GM20000 (cell line): ENCODE measurements around the gene NLRP13.

Source experiments
- DNase-seq: peaks from one replicate; pipeline ENCODE4 v3.0.0; 2012; ENCODE audit warnings: low spot score
- TF ChIP-seq, protein P1 (sequence below): IDR thresholded peaks from 2 replicates; pipeline ENCODE4 v1.5.1; 2012; ENCODE audit warnings: mild to moderate bottlenecking, control low read depth; ENCODE audit errors: extremely low read depth, missing control alignments

The NLRP13 gene

DNA sequence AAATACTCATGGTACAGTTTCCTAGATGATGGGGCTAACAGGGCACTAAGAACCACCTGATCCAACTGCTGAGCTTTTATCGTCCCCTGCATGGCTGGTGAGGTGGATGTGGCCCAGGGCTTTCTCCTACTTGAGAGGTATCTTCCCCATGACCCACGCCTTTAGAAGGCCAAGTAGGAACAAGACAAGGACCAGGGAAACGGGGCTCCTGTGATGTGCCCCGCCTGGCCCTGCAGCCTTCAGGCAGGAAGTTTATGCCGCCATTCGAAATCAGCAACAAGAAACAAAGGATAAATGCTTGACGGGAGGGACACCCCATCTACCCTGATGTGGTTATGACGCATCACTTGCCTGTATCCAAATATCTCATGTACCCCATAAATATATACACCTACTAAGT, 4.1 kb downstream of the NLRP13 start:
- DNase-seq = no peak
- TF ChIP-seq, protein P1, sequence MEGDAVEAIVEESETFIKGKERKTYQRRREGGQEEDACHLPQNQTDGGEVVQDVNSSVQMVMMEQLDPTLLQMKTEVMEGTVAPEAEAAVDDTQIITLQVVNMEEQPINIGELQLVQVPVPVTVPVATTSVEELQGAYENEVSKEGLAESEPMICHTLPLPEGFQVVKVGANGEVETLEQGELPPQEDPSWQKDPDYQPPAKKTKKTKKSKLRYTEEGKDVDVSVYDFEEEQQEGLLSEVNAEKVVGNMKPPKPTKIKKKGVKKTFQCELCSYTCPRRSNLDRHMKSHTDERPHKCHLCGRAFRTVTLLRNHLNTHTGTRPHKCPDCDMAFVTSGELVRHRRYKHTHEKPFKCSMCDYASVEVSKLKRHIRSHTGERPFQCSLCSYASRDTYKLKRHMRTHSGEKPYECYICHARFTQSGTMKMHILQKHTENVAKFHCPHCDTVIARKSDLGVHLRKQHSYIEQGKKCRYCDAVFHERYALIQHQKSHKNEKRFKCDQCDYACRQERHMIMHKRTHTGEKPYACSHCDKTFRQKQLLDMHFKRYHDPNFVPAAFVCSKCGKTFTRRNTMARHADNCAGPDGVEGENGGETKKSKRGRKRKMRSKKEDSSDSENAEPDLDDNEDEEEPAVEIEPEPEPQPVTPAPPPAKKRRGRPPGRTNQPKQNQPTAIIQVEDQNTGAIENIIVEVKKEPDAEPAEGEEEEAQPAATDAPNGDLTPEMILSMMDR = no peak

DNA sequence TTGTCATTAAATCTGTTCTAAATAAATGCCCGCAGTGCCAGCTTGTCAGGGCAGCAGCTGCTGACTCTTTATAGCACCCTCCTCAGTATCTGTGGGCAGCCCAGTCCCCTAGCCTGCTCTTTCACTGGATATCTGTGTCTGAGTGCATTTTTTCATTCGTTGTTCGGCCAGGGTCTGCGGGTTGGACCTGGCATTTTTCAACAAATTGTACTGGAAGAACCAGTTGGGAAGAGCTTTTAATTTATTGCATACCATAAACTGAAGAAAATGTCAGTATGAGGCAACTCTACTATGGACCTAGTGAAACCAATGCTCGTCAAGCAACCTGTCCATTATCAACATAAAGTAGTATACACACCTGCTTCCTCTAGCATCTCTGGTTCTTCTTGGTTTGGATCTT, 8.6 kb downstream of the NLRP13 start:
- no peak for DNase-seq

DNA sequence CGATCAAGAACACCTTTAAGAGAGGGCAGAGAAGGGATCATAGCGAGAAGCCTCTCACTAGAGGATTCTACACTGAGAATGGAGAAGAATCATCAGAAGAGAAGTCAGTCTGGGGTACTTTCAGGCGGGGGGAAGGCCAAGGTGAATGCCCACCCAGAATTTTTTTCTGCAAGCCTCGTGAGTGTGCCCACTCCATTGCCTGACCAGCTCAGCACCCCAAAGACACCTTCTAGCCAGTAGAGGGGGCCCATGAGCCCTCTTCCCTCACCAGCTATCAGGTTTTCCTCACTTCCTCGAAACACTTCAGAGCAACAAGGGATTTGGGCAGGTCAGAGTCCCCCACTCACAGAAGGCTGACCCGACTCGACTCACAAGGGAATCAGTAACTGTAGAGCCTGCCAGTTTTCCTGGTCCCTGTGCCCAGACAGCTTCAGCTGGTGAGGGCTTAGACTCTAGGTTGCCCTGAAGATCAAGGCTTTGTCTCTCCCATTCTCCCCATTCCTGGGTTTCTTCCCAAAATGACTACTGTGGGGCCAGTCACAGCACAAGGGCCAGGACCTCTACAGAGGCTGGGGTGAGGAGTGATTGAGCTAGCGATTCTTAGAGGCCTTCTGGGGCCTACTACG, 18.4 kb downstream of the NLRP13 start:
- TF ChIP-seq, protein P1 = peak; percentile 1
- DNase-seq = no peak

More for the DNA sequence above, 8.6 kb downstream of the NLRP13 start:
- TF ChIP-seq, protein P1 = no peak

DNA sequence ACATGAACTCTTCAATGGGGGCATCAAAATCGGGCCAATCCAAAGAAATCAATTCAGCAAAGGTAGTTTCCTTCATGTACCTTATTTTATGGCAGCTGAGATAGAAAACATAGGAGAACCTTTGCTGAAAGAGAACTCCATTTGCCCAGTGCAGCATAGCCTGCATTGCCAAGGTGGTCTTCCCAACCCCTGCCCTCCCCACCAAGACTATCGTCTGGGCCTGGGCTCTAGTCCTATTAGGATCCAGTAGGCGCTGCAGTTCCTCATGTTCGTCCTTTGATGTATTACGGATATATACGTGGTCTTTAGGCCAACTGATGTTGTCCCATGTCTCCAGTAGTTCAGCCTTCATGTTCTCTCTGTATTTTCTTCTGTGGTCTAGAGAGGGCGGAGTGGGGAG, 19.2 kb downstream of the NLRP13 start:
- TF ChIP-seq, protein P1 = no peak
- no peak for DNase-seq

DNA sequence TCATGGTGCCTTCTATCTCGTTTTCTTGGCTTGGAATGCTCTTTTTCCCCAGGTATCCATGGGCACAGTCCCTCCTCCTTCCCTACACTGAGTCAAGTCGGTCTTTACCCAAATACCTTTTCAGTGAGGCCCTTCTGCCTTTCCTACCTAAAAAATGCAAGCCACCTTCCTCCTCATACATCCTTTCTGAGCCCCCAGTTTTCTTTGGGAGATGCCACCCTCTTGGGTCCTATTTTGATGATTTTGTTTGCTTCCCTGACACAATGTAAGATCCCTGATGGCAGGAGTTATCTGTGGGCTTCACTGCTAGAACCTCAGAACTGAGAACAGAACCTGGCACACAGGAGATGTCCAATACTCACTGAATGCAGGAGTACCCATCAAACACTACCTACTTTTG, 22.3 kb downstream of the NLRP13 start:
- TF ChIP-seq, protein P1 = no peak
- DNase-seq = no peak

DNA sequence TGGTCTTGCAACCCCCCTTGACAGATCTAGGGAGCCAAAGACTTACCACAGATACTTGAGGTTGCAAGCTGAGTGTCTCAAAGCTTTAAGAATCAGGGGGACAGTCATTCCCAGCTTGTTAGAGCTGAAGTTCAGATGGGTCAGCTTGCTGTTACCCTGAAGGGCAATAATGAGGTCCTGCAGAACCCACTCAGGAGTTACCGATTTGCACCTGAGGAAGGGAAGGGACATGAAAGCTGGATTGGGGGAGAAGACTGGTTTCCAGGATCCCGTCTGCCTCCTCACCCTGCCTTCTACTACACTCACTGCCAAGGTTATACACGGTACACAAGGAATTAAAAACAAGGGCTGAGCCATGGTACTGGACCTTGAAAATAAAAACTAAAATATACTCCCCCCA, 24.4 kb downstream of the NLRP13 start:
- TF ChIP-seq, protein P1 = no peak
- DNase-seq = no peak

DNA sequence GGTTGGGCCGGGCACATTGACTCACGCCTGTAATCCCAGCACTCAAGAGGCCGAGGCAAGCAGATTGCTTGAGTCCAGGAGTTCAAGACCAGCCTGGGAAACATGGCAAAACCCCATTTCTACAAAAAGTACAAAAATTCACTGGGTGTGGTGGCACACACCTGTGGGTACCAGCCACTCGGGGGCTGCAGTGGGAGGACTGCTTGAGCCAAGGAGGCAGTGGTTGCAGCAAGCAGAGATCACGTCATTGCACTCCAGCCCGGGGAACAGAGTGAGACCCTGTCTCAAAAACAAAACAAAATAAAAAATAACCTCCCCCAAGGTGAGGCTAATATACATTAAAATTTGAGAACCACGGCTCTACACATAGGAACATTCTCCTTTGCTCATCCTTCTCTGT, 24.9 kb downstream of the NLRP13 start:
- DNase-seq = no peak
- TF ChIP-seq, protein P1 = no peak
